Mesothelial cell of epicardium (in vitro differentiated cells): ENCODE results near the gene GCNT2. TPM values are rescaled to one million over a fixed set of nuclear protein-coding genes. Genes with fewer than 3 reads are reported as not detected.
"Not testable (repeated sequence)": the region's sequence is repeated elsewhere in the genome, so short reads cannot be mapped to it uniquely, and the experiment has no call there.

ENCODE experiments used
- DNase-seq, 2 experiments: peaks; one replicate each; pipeline ENCODE4 v3.0.0; 2021; ENCODE audit warnings: low spot score in 2 of 2; ENCODE audit not compliant: unreplicated experiment in 2 of 2
- H3K27ac Mint-ChIP-seq: 2 replicates; pipeline ENCODE4 v1.8.0; 2021; ENCODE audit warnings: mixed read lengths
- H3K27me3 Mint-ChIP-seq: 2 replicates; pipeline ENCODE4 v1.8.0; 2021; ENCODE audit warnings: low read depth, mixed read lengths
- H3K36me3 Mint-ChIP-seq: 2 replicates; pipeline ENCODE4 v1.8.0; 2021; ENCODE audit warnings: mixed read lengths
- H3K4me1 Mint-ChIP-seq: 2 replicates; pipeline ENCODE4 v1.8.0; 2021; ENCODE audit warnings: mixed read lengths
- H3K4me3 Mint-ChIP-seq: 2 replicates; pipeline ENCODE4 v1.8.0; 2021; ENCODE audit warnings: mild to moderate bottlenecking, moderate library complexity, mixed read lengths
- H3K9me3 Mint-ChIP-seq: 2 replicates; pipeline ENCODE4 v1.8.0; 2021; ENCODE audit warnings: mixed read lengths
- total RNA-seq: library from RNA; stranded (reverse); gene quantifications from 3 replicates; pipeline ENCODE4 v1.2.1, GENCODE V29; 2021
- TF ChIP-seq, protein P1 (sequence below): fragments of 200-600 bp; sonication (generic); IDR thresholded peaks from one replicate; pipeline ENCODE4 v1.5.0; 2021; ENCODE audit warnings: antibody characterized with exemption; ENCODE audit not compliant: unreplicated experiment

Gene GCNT2
- total RNA-seq, 1 donor from 2014 or later, result 29.3 TPM

DNA sequence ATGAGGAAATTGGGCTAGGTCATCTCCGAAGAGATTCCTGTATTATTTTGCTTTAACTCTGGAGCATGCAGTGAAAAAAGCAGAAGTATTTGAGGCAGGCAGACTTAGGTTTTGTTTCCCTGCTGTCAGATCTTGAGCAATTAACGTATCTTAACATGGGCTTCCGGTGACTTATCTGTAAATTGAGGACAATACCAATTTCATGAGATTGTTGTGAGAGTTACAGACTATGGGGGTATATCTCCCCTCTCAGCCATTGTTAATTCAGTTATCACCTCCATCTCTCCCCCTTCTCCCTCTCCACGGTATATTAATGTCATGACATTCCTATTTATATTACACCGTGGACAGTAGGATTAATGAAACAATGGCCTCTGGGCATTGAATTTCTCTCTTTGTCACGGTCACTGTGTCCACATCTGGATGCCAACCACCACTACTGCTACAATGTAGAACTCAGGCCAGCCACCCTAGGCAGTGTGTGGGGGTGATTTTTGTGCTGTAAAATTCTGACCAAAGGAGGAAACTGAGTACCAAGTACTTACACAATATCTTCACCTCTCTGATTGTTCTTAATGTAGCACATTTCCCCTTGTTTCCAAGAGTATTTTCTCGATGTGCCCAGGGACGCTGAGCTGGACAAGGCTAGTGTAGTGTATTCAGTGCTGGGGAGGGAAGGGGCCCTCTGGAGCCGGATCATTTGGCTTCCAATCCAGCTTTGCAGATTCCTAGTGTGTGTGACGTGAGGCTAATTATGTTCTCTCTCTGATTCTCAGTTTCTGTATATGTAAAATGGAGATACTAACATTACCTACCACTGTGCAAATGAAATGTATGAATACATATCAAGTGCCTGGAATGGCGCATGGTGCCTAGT, 77.2 kb downstream of the GCNT2 start:
- Mint-ChIP-seq H3K36me3 (peaks cover 3% of the 10 kb centered on the region), H3K27me3 (no peaks in the 10 kb centered on the region)

GRCh38 chr6:10599046-10599445, 77.9 kb downstream of the GCNT2 start:
- peaks cover 13% of the 10 kb centered on the region for H3K4me1 Mint-ChIP-seq
- peak overlapping the region; percentile 45 for H3K27ac Mint-ChIP-seq
- no peak overlapping the region for H3K4me3 Mint-ChIP-seq
- no peak for DNase-seq
- no peaks in the 10 kb centered on the region for H3K9me3 Mint-ChIP-seq
- H3K36me3 Mint-ChIP-seq, result peaks cover 3% of the 10 kb centered on the region
- TF ChIP-seq, protein P1, sequence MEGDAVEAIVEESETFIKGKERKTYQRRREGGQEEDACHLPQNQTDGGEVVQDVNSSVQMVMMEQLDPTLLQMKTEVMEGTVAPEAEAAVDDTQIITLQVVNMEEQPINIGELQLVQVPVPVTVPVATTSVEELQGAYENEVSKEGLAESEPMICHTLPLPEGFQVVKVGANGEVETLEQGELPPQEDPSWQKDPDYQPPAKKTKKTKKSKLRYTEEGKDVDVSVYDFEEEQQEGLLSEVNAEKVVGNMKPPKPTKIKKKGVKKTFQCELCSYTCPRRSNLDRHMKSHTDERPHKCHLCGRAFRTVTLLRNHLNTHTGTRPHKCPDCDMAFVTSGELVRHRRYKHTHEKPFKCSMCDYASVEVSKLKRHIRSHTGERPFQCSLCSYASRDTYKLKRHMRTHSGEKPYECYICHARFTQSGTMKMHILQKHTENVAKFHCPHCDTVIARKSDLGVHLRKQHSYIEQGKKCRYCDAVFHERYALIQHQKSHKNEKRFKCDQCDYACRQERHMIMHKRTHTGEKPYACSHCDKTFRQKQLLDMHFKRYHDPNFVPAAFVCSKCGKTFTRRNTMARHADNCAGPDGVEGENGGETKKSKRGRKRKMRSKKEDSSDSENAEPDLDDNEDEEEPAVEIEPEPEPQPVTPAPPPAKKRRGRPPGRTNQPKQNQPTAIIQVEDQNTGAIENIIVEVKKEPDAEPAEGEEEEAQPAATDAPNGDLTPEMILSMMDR, result no peak
- no peaks in the 10 kb centered on the region for H3K27me3 Mint-ChIP-seq

More for the DNA sequence above, 77.2 kb downstream of the GCNT2 start:
- Mint-ChIP-seq H3K4me3 (no peak overlapping the region), H3K4me1 (peaks cover 13% of the 10 kb centered on the region), H3K27ac (peak overlapping the region; percentile 22), H3K9me3 (no peaks in the 10 kb centered on the region)
- TF ChIP-seq, protein P1, result no peak
- DNase-seq, result no peak

DNA sequence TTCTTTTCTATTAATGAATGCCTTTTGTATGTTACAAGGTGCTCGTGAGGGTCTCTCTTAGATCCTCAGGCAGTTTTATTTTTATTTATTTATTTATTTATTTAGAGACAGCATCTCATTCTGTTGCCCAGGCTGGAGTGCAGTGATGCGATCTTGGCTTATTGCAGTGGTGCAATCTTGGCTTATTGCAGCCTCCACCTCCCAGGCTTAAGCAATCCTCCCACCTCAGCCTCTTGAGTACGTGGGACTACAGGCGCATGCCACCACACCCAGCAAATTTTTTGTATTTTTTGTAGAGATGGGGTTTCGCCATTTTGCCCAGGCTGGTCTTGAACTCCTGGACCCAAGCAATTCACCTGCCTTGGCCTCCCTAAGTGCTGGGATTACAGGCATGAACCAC, 79.5 kb downstream of the GCNT2 start:
- not testable (repeated sequence) for H3K4me3 Mint-ChIP-seq, H3K27ac Mint-ChIP-seq, DNase-seq, H3K9me3 Mint-ChIP-seq, H3K36me3 Mint-ChIP-seq, H3K27me3 Mint-ChIP-seq
- peaks cover 13% of the 10 kb centered on the region for H3K4me1 Mint-ChIP-seq

- H3K36me3 Mint-ChIP-seq, result peaks cover 7% of the 10 kb centered on the region
- H3K4me3 Mint-ChIP-seq, result no peak overlapping the region
- H3K9me3 Mint-ChIP-seq, result no peaks in the 10 kb centered on the region
- H3K27ac Mint-ChIP-seq, result peak overlapping the region; percentile 2
- H3K27me3 Mint-ChIP-seq, result no peaks in the 10 kb centered on the region
- TF ChIP-seq, protein P1, result no peak
- DNase-seq, result no peak
- H3K4me1 Mint-ChIP-seq, result peaks cover 9% of the 10 kb centered on the region
Observed at GRCh38 chr6:10603219-10603618, 82.1 kb downstream of the GCNT2 start.

- Mint-ChIP-seq H3K27ac (no peak overlapping the region), H3K4me1 (peaks cover 5% of the 10 kb centered on the region), H3K9me3 (peaks cover 3% of the 10 kb centered on the region), H3K27me3 (no peaks in the 10 kb centered on the region), H3K4me3 (no peak overlapping the region), H3K36me3 (peaks cover 26% of the 10 kb centered on the region)
- TF ChIP-seq, protein P1, result no peak
- DNase-seq, result no peak
Observed at GRCh38 chr6:10609038-10609437, 87.9 kb downstream of the GCNT2 start.

DNA sequence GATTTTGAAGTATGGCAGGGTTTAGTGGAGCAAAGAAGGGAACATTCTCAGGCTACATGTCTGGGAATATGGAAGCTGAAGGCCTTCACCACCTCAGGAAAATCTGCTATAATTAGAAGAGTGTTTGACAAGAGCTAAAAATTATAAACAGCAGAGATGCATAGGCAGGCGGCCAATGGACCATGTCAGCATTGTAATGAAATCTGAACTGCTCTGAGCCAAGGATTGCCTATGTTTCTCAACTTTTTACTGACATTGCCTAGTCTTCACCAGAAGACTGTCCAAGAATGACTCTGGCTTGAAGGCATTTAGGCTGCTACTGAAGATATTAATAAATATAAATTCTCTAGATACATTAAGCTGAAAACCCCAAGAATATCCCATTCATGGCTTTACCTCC, 89.1 kb downstream of the GCNT2 start:
- H3K4me1 Mint-ChIP-seq, result peaks cover 5% of the 10 kb centered on the region
- H3K27me3 Mint-ChIP-seq, result no peaks in the 10 kb centered on the region
- TF ChIP-seq, protein P1, result no peak
- no peak overlapping the region for H3K27ac Mint-ChIP-seq
- peaks cover 26% of the 10 kb centered on the region for H3K36me3 Mint-ChIP-seq
- H3K4me3 Mint-ChIP-seq, result no peak overlapping the region
- no peak for DNase-seq
- H3K9me3 Mint-ChIP-seq, result peaks cover 3% of the 10 kb centered on the region
